ENCODE results near the gene ALOX5AP.

- TF ChIP-seq PAX5 (IDR thresholded peaks at IDR 0.05; ENCODE audit: borderline replicate concordance, low read depth, low read length) (no peak), BCLAF1 (IDR thresholded peaks at IDR 0.05) (no peak), FOXM1 (IDR thresholded peaks at IDR 0.05; ENCODE audit: low read depth, low read length) (no peak), EZH2 (IDR thresholded peaks at IDR 0.05; ENCODE audit: borderline replicate concordance, control insufficient read depth, low read depth, low read length) (no peak), JUND (IDR thresholded peaks at IDR 0.05; ENCODE audit: low read depth, low read length) (no peak), SREBF2 (IDR thresholded peaks at IDR 0.05; ENCODE audit: low read length) (no peak), POLR2A (IDR thresholded peaks at IDR 0.05; ENCODE audit: low read depth, low read length) (no peak)
Measured at GRCh38 chr13:30727491-30728355, 7.6 kb upstream of the ALOX5AP start.

All from GM12878 (cell line).